GM21737 (cell line): Measurements from ENCODE around the gene PTPN13.
A peak's percentile ranks its signal among the peaks of the same experiment; 100 is the strongest.

ENCODE experiments used
- ATAC-seq: cut with Tn5 transposase; IDR thresholded peaks from one replicate; pipeline ENCODE4 v1.9.1; 2021; ENCODE audit warnings: mild to moderate bottlenecking, moderate library complexity; ENCODE audit not compliant: unreplicated experiment

PTPN13 gene

DNA sequence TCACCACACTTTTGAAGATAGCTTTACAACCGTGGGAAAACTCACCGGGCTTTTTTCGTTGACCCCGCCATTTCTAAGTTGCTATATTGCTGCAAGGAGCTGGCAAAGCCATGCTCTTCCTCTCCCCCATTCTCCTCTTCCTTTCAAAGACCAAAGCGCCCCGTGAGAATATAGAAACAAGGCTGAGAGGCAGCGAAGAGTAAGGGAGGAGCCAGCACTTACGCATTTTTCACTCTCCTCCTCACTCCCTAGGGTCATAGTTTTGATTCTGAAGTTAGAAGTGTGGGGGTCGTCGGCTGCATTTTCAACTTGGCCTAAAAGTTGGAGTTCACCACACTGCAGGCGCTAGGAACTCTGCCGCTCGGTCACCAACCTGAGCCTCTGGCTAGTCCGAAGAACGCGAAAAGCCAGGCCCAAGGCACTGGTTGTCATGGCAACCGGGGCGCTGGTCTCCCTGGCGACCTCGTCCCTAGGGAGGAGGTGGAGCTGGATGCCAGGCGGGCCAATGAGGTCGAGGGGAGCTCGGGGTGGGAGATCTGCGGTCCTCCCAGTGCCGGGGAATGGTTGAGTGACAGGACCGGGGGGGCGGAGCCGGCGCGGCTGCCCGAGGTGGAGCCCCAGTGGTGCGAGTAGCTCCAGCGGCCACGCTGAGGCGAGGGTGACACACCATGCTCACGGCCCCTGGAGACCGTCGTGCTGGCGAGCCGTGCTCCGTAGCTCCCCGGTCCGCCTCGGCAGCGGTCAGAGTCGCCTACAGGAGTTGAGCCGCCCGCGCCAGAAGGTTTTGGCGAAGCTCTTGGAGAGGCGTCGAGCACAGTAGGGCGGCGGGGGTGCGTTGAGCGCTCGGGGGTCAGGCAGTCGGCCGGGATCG, at the start of gene PTPN13:
Gene PTPN13, plus strand, starts transcription at position 628 of the 871 bp plus-strand sequence. CDS start 40,942 bp downstream, outside the sequence.
- peak; percentile 95 for ATAC-seq

- no peak for ATAC-seq
Measured at GRCh38 chr4:86547140-86547539, 47.0 kb upstream of the PTPN13 start.

- ATAC-seq = no peak
Measured at GRCh38 chr4:86549163-86549788, 44.8 kb upstream of the PTPN13 start.

- no peak for ATAC-seq
Measured at GRCh38 chr4:86551387-86551786, 42.7 kb upstream of the PTPN13 start.

- ATAC-seq = no peak
Measured at GRCh38 chr4:86554646-86555045, 39.5 kb upstream of the PTPN13 start.

- no peak for ATAC-seq
Measured at GRCh38 chr4:86556791-86557415, 37.2 kb upstream of the PTPN13 start.

DNA sequence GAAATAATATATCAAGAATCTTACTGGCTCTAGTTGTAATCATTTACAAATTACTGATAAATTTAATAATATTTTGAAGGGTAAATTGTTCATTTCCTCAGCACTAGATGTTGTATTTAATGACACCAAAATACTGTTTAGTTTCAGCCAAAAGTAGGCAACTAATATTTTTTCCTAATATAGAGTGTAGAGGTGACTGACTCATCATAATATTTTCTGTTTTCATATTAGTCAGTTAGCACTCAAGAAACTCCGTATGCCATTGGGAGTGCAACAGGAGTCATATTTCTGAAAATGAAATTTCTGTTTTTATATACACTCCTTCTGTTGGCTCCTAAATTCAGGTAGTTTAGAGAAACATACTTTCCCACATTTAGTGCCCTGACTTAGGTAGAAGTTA, 36.6 kb upstream of the PTPN13 start:
- ATAC-seq = peak; percentile 91

DNA sequence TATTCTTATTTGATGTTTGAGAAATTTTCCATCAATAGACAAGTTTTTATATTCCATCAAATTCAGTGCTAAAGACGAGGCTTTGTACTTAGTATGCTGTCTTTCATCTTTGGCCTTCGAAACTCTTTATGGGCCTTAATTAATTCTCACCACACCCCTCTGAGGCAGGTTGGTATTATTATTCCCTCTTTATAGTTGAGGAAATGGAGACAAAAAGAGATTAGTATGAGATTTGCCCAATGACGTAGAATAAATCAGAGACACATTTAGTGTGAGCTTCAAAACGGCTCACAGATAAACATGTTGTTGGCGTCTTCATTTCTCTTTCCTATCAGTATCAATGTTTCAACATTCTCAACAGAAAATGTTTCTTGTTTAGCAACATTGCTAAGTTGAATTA, 35.9 kb upstream of the PTPN13 start:
- no peak for ATAC-seq

- ATAC-seq = no peak
Measured at GRCh38 chr4:86558797-86559196, 35.3 kb upstream of the PTPN13 start.

DNA sequence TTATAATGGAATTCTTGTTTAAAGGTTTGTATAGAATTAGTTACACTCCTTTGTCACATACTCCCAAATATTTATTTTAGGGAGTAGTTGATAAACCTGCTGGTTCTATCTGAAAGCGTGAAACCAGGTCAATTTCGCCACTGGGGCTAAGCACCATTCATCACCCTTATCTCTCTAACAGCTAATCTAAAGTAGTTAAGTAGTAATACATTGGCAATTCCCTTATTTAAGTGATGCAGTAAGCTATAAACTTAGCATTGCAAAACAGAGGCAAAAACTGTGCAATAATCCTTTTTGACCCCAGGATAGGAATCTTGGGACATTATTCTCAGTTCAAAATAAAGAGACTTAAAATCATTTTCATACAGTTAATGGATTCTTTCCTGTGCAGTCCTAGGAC, 33.7 kb upstream of the PTPN13 start:
- ATAC-seq = no peak

DNA sequence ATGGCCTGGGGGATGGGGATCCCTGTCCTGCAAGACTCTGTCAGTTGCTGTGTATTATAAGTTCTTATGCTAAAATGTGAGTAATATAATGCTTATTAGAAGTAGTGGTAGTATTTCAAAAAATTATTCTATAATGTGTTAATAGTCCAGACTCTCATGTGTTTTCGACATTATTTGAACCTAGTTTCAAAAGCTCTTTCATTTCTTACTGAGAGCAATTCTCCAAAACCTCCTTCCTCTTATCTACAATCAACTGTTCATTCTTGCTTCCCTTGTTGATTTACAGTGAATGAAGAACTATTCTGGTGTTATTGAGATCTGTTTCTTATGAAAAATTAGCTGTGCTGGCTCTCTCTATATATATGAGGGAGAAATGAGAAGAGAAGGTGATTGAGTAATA, 32.9 kb upstream of the PTPN13 start:
- no peak for ATAC-seq

DNA sequence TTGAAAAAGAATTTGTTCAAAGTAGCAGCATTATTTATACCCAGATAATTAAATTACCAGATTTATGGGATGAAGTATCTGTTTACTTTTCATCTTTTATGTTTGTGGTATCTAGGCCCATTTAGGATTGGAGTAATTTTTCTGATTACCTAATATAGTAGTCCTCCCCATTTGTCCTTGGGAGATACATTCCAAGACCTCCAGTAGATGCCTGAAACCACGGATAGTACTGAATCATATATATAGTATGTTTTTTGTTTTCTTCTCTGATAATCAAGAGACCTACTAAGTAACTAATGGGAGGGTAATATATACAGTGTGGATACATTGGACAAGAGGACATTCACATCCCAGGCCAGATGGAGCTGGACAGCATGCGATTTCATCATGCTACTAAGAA, 30.7 kb upstream of the PTPN13 start:
- no peak for ATAC-seq

- no peak for ATAC-seq
Measured at GRCh38 chr4:86564795-86565194, 29.3 kb upstream of the PTPN13 start.

DNA sequence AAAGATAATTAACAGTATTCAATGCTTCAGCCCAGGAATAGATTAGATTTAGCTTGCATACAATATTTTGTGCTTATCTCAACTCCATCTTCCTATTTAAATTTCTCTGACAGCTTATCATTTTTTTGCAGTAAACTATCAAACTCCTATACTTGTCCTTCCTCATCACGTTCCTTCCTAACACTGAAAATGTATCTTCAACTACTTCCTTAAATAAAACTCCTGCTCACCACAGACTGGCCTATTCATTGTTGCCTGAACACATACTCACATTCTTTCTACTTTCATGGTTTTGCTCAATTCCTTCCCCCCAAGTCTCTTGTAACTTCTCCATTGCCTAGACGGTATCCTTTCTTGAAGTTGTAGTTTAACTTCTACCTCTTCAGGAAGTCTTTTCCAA, 28.5 kb upstream of the PTPN13 start:
- no peak for ATAC-seq

DNA sequence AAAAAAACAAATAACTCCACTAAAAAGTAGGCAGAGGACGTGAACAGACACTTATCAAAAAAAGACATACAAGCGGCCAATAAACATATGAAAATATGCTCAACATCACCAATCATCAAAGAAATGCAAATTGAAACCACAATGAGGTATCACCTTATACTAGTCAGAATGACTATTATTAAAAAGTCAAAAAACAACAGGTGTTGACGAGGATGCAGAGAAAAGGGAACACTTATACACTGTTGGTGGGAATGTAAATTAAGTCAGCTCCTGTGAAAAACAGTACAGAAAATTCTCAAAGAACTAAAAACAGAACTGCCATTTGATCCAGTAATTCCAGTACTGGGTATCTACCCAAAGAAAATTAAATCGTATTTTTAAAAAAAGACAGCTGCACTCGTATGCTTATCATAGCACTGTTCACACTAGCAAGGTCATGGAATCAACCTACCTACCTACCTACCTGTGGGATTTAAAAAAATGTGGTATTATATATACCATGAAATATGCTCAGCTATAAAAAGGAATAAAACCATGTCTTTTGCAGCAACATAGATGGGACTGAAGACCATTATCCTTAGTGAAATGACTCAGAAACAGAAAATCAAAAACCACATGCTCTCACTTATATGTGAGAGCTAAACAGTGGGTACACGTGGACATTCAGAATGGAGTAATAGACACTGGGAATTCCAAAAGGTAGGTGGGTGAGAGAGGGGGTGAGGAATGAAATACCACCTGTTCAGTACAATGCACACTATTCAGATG, 24.8 kb upstream of the PTPN13 start:
- no peak for ATAC-seq

GRCh38 chr4:86579941-86580340, 14.2 kb upstream of the PTPN13 start:
- no peak for ATAC-seq

DNA sequence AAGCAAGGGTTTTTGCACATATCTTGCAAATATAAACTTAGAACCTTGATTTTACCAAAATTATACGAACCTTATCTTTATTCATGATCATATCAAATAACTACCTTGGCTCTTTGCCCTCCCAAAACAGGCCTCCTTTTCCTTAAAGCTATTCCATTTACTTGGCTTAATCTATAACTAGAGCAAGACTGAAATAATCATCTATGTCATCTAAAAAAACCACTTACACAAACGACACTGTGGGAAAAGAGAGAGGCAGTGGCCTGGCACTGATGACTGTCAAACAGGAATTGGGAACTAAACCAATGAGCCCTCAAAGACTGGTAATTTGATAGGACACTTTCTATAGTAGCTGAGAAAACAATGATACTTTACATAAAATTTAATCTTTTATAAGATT, 11.7 kb upstream of the PTPN13 start:
- ATAC-seq = no peak

- ATAC-seq = no peak
Measured at GRCh38 chr4:86586160-86586572, 7.9 kb upstream of the PTPN13 start.

DNA sequence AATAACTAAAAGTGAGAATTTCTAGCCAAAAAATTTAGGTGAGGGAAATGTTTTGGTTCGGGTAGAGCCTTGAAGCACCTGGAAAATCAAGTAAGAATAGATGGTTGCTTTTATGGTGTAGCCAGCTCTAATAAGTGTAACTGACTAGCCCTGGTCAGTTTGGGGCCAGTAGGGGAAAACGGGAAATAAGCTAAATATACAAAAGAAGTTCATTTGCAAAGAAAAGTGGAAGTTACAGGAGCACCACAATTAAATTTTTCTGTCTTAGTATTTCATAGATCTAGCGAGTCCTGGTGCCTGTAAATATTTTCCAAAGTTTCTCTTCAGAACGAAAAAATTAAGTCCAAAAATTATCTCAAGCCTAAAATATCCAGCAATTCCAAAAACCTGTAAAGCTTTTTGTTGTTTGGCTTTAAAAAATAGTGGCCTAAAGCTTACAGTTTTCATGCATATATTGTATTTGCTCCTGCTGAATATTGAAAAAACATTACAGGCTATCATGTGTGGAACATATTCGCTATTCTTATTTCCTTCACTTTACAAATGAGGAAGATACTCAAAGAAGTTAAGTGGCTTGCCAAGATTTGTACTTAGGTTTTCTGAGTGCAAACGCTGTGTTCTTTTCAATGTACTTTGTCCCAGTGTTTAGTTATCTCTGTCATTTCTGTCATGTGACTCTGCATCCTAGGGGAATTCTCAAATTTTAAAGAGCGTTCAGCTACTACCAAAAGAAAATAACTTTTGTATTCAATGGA, 7.3 kb upstream of the PTPN13 start:
- no peak for ATAC-seq

- no peak for ATAC-seq
Measured at GRCh38 chr4:86587381-86588140, 6.6 kb upstream of the PTPN13 start.
